H9 (cell line): ENCODE results near the gene SHH. TPM values are rescaled to one million over a fixed set of nuclear protein-coding genes. Genes with fewer than 3 reads are reported as not detected.

Experiments used
- DNase-seq: peaks from one replicate; pipeline ENCODE4 v3.0.0-alpha.2; 2017
- H2AFZ ChIP-seq: one replicate; pipeline ENCODE4 v1.6.1; 2013; ENCODE audit warnings: mild to moderate bottlenecking, low read length, control low read depth, moderate library complexity
- H2AK5ac ChIP-seq: 2 replicates; pipeline ENCODE4 v1.6.1; 2013; ENCODE audit warnings: low read length, control low read depth, mixed read lengths; ENCODE audit not compliant: insufficient read length
- H2BK120ac ChIP-seq: one replicate; pipeline ENCODE4 v1.6.1; 2013; ENCODE audit warnings: low read depth, mild to moderate bottlenecking, low read length, control low read depth, inconsistent platforms; ENCODE audit not compliant: poor library complexity, severe bottlenecking
- H2BK12ac ChIP-seq: 2 replicates; pipeline ENCODE4 v1.6.1; 2013; ENCODE audit warnings: low read length, control low read depth, mixed read lengths, low read depth; ENCODE audit not compliant: insufficient read length
- H2BK15ac ChIP-seq: 2 replicates; pipeline ENCODE4 v1.6.1; 2013; ENCODE audit warnings: low read depth, low read length, control low read depth
- H2BK20ac ChIP-seq: one replicate; pipeline ENCODE4 v1.6.1; 2013; ENCODE audit warnings: low read depth, mild to moderate bottlenecking, low read length, control low read depth, inconsistent platforms; ENCODE audit not compliant: poor library complexity, severe bottlenecking
- H2BK5ac ChIP-seq: 2 replicates; pipeline ENCODE4 v1.6.1; 2013; ENCODE audit warnings: low read length, control low read depth, mixed read lengths; ENCODE audit not compliant: insufficient read length
- H3K14ac ChIP-seq: 2 replicates; pipeline ENCODE4 v1.6.1; 2013; ENCODE audit warnings: low read length, control low read depth; ENCODE audit not compliant: insufficient read depth
- H3K18ac ChIP-seq: 2 replicates; pipeline ENCODE4 v1.6.1; 2013; ENCODE audit warnings: low read depth, mild to moderate bottlenecking, mixed read lengths, low read length, control low read depth; ENCODE audit not compliant: insufficient read length
- H3K23ac ChIP-seq: 2 replicates; pipeline ENCODE4 v1.6.1; 2013; ENCODE audit warnings: low read length, control low read depth, mixed read lengths, low read depth; ENCODE audit not compliant: insufficient read length
- H3K23me2 ChIP-seq: 2 replicates; pipeline ENCODE4 v1.6.1; 2013; ENCODE audit warnings: low read depth, mild to moderate bottlenecking, mixed read lengths, low read length, control low read depth; ENCODE audit not compliant: insufficient read length, poor library complexity, severe bottlenecking
- H3K27ac ChIP-seq: 2 replicates; pipeline ENCODE4 v1.5.1; 2013; ENCODE audit warnings: low read length, control low read depth, mixed read lengths, low read depth; ENCODE audit not compliant: insufficient read length
- H3K27me3 ChIP-seq: 2 replicates; pipeline ENCODE4 v1.6.1; 2013; ENCODE audit warnings: low read length, control low read depth, inconsistent platforms; ENCODE audit not compliant: insufficient read depth
- H3K4ac ChIP-seq: 2 replicates; pipeline ENCODE4 v1.6.1; 2013; ENCODE audit warnings: low read depth, mild to moderate bottlenecking, control low read depth, inconsistent platforms, low read length, moderate library complexity
- H3K4me1 ChIP-seq: 2 replicates; pipeline ENCODE4 v1.6.1; 2013; ENCODE audit warnings: low read length, control low read depth, inconsistent platforms; ENCODE audit not compliant: insufficient read depth
- H3K4me2 ChIP-seq: 2 replicates; pipeline ENCODE4 v1.6.1; 2013; ENCODE audit warnings: low read length, control low read depth, mixed read lengths; ENCODE audit not compliant: insufficient read length, insufficient read depth
- H3K56ac ChIP-seq: 2 replicates; pipeline ENCODE4 v1.6.1; 2013; ENCODE audit warnings: low read depth, mild to moderate bottlenecking, mixed read lengths, low read length, control low read depth; ENCODE audit not compliant: insufficient read length
- H3K79me1 ChIP-seq: 2 replicates; pipeline ENCODE4 v1.6.1; 2013; ENCODE audit warnings: low read depth, mild to moderate bottlenecking, moderate library complexity, low read length, control low read depth, inconsistent platforms; ENCODE audit not compliant: insufficient read depth, poor library complexity, severe bottlenecking
- H3K79me2 ChIP-seq: 2 replicates; pipeline ENCODE4 v1.6.1; 2013; ENCODE audit warnings: low read length, control low read depth, inconsistent platforms; ENCODE audit not compliant: insufficient read depth
- H3K9ac ChIP-seq: 2 replicates; pipeline ENCODE4 v1.6.1; 2013; ENCODE audit warnings: low read length, control low read depth, mixed read lengths; ENCODE audit not compliant: insufficient read length; ENCODE audit errors: extremely low read depth
- H3K9me3 ChIP-seq: one replicate; pipeline ENCODE4 v1.6.1; 2013; ENCODE audit warnings: low read depth, low read length, inconsistent platforms; ENCODE audit not compliant: control insufficient read depth
- H3T11ph ChIP-seq: one replicate; pipeline ENCODE4 v1.6.1; 2013; ENCODE audit warnings: mild to moderate bottlenecking, low read length, control low read depth, inconsistent platforms
- H4K20me1 ChIP-seq: one replicate; pipeline ENCODE4 v1.6.1; 2013; ENCODE audit not compliant: control insufficient read depth, insufficient read length, insufficient read depth
- H4K5ac ChIP-seq: 2 replicates; pipeline ENCODE4 v1.6.1; 2013; ENCODE audit warnings: low read depth, mild to moderate bottlenecking, mixed read lengths, low read length, control low read depth; ENCODE audit not compliant: insufficient read length
- H4K8ac ChIP-seq: replicated peaks from 2 replicates; pipeline ENCODE4 v1.6.1; 2013; ENCODE audit warnings: low read length, control low read depth, mixed read lengths, low read depth; ENCODE audit not compliant: insufficient read length
- H4K91ac ChIP-seq: 2 replicates; pipeline ENCODE4 v1.6.1; 2013; ENCODE audit warnings: low read depth, mild to moderate bottlenecking, moderate library complexity, mixed read lengths, low read length, control low read depth; ENCODE audit not compliant: insufficient read length
- H3K27ac Mint-ChIP-seq, 3 experiments: 2 replicates in 2 of 3; 3 replicates in 1 of 3; pipeline ENCODE4 v1.8.0; 2020 to 2021; ENCODE audit warnings: mixed read lengths in 3 of 3, mild to moderate bottlenecking in 1 of 3, moderate library complexity in 1 of 3
- H3K27me3 Mint-ChIP-seq: 2 replicates; pipeline ENCODE4 v1.8.0; 2021; ENCODE audit warnings: low read depth, mild to moderate bottlenecking, moderate library complexity, mixed read lengths
- H3K36me3 Mint-ChIP-seq, 3 experiments: 2 replicates in 2 of 3; 3 replicates in 1 of 3; pipeline ENCODE4 v1.8.0; 2020 to 2021; ENCODE audit warnings: low read depth in 3 of 3, mixed read lengths in 3 of 3; ENCODE audit not compliant: insufficient read depth in 1 of 3
- H3K4me1 Mint-ChIP-seq, 2 experiments: 2 replicates each; pipeline ENCODE4 v1.8.0; 2020; ENCODE audit warnings: mixed read lengths in 2 of 2
- H3K4me3 Mint-ChIP-seq, 2 experiments: 2 replicates in 1 of 2; 3 replicates in 1 of 2; pipeline ENCODE4 v1.8.0; 2020 to 2021; ENCODE audit warnings: mild to moderate bottlenecking in 2 of 2, mixed read lengths in 2 of 2, moderate library complexity in 1 of 2
- H3K9me3 Mint-ChIP-seq, 2 experiments: 2 replicates in 1 of 2; 3 replicates in 1 of 2; pipeline ENCODE4 v1.8.0; 2020; ENCODE audit warnings: mild to moderate bottlenecking in 2 of 2, mixed read lengths in 2 of 2, moderate library complexity in 1 of 2
- CTCF ChIP-seq: fragments of 200-600 bp; sonication (generic); conservative IDR thresholded peaks from 3 replicates; pipeline ENCODE4 v1.8.0; 2021; ENCODE audit warnings: antibody characterized with exemption, mild to moderate bottlenecking
- WGBS: extraction: QIAGEN DNeasy Blood & Tissue Kit; methylation state at CpG from one replicate; pipeline ENCODE4 v1.1.7; 2013; ENCODE audit warnings: missing lambda C conversion rate, low lambda C conversion rate, mixed read lengths; ENCODE audit not compliant: insufficient read length; ENCODE audit errors: extremely low coverage; 5-methylcytosine and 5-hydroxymethylcytosine counted together
- total RNA-seq: library from RNA; stranded (reverse); gene quantifications from 2 replicates; pipeline ENCODE4 v1.2.1, GENCODE V29; 2021

The SHH gene
- total RNA-seq, 1 experiment from 2014 or later = 0.07 TPM

GRCh38 chr7:155821851-155822250 lies 9.6 kb upstream of the SHH start:
- Histone ChIP-seq H2AK5ac (no peak overlapping the region), H3K4me1 (no peaks in the 10 kb centered on the region), H2BK5ac (no peak overlapping the region), H3K14ac (no peak overlapping the region), H2BK12ac (no peak overlapping the region), H2BK120ac (no peak overlapping the region), H3K79me1 (no peaks in the 10 kb centered on the region), H3K4me2 (no peak overlapping the region), H2AFZ (no peak overlapping the region), H3K23ac (no peak overlapping the region), H4K5ac (no peak overlapping the region), H3K27ac (no peak overlapping the region), H2BK20ac (no peak overlapping the region), H4K91ac (no peak overlapping the region), H3K18ac (no peak overlapping the region), H3K27me3 (no peaks in the 10 kb centered on the region), H3K56ac (no peak overlapping the region), H3K4ac (no peak overlapping the region), H4K20me1 (no peaks in the 10 kb centered on the region), H3K23me2 (no peaks in the 10 kb centered on the region), H3K9me3 (no peaks in the 10 kb centered on the region), H2BK15ac (no peak overlapping the region), H4K8ac (no peak overlapping the region), H3K79me2 (no peaks in the 10 kb centered on the region), H3T11ph (no peak overlapping the region), H3K9ac (no peak overlapping the region)
- peaks cover 21% of the 10 kb centered on the region for H3K27me3 Mint-ChIP-seq
- H3K4me3 Mint-ChIP-seq = no peak overlapping the region
- H3K36me3 Mint-ChIP-seq = no peaks in the 10 kb centered on the region; a peak in 1 of 7 replicates
- no CpG with 5 or more reads among the region's 11 CpGs for WGBS
- H3K4me1 Mint-ChIP-seq = no peaks in the 10 kb centered on the region
- no peaks in the 10 kb centered on the region for H3K9me3 Mint-ChIP-seq
- DNase-seq = no peak
- TF ChIP-seq CTCF = no peak
- no peak overlapping the region for H3K27ac Mint-ChIP-seq
